ENCODE results near the gene UCKL1.
"Not testable (repeated sequence)": the region's sequence is repeated elsewhere in the genome, so short reads cannot be mapped to it uniquely, and the experiment has no call there.

The UCKL1 gene

DNA sequence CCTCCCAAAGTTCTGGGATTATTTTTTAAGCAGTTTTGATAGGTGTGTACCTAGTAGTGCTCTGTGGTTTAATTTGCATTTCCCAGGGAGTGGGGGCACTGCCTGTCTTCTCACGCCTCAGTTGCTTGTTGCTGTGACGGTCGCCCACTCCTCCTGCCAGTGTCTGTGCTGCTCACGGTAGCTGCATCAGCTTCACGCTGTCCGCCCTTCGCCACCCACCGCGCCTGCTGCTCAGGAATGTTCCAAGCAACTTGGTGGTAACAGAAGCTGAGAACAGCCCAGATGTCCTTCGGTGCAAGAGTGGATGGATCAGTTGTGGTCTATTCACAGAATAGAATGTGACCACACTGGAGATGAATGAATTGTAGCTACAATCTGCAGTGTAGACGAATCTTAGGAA is 38.4 kb downstream of the UCKL1 start:
- DNase-seq: no peak

DNA sequence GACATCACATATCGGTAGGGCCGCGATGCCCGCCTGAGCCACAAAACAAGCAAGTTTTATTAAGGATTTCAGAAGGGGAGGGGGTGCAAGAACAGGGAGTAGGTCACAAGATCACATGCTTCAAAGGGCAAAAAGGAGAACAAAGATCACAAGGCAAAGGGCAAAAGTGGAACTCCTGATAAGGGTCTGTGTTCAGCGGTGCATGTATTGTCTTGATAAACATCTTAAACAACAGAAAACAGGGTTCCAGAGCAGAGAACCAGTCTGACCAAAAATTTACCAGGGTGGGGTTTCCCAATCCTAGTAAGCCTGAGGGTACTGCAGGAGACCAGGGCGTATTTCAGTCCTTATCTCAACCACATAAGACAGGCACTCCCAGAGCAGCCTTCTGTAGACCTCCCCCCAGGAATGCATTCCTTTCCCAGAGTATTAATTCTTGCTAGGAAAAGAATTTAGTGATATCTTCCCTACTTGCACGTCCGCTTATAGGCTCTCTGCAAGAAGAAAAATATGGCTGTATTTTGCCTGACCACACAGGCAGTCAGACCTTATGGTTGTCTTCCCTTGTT is 39.8 kb downstream of the UCKL1 start:
- DNase-seq: not testable (repeated sequence)

DNA sequence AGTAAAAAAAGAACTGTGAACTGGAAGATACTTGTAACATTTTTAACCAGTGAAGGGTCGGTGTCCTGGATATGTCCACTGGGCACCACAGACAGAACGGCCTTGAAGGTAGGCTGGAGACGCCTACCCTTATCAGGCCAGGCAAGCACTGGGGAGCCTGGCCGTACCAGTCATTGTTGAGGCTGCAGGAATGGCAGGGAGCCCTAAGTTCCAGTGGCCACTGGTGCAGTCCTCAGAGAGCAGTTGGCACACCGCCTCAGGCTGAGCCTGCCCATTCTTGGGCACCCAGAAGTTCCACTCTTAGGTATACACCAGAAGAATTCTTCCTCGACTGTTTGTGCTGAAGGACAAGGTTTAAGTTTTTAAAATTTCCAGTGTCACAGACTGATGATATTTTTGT is 40.7 kb downstream of the UCKL1 start:
- DNase-seq: no peak

DNA sequence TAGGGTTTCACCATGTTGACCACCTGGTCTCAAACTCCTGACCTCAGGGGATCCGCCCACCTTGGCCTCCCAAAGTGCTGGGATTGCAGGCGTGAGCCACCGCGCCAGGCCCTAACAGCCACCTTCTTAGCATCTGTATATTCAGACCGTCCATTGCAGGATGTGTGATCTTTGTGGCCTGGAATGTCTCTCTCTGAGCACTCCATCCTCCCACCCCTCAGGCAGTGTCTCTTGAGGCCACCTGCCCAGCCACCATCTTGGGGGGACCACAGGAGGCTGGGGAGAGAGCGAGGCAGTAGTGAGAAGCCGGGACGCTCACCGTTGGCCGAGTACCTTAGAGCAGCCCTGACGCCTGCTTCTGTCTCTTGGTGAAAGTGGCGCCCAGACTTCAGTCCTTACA is 42.4 kb downstream of the UCKL1 start:
- no peak for DNase-seq

DNA sequence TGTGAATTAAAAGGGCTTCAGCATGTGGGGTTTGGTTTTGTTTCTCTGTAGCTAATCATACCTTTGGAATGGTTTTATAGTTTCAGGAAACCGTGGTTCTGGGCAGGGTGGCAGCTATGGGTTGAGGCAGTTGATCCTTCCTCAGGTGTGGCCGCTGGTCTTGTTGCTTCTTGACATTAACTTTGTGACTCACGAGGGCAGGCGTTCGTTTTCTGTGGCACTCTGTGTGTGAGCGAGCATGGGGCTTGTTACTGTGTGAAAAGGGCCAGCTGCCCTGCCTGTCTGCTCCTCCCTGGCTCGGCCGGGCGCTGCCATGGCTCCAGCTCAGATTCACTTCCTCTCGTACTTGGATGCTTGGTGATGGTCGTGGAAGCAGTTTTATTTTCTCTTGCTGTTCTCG is 45.0 kb downstream of the UCKL1 start:
- DNase-seq: no peak

DNA sequence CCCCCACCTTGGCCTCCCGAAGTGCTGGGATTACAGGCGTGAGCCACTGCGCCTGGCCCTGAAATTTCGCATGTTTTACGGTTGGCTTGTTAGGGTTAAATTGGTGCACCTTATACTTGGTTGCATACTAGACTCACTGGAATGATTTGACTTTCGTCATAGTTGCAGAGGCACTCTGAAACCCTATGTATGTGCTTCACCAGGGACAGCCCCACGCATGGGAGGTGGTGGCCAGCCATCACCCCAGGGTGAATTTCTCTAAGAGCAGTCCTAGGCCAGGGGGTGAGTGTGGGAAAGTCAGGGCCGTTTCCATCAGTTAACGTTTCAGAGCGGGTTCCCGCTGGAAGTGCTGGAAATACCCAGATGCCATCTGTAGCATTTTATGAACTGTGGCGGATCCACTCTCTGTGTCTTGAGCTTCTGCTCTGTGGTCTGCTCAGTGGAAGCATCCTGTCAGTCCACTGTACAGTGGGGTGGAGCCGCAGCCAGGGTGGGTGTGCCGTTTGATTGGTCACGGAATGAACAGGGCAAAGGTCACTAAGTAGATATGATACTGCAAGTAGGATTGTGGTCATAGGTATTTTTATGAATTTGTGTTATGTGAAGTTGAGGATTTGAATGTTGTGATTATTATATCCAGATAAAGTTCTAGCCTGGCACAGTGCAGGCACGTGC is 48.1 kb downstream of the UCKL1 start:
- no peak for DNase-seq

DNA sequence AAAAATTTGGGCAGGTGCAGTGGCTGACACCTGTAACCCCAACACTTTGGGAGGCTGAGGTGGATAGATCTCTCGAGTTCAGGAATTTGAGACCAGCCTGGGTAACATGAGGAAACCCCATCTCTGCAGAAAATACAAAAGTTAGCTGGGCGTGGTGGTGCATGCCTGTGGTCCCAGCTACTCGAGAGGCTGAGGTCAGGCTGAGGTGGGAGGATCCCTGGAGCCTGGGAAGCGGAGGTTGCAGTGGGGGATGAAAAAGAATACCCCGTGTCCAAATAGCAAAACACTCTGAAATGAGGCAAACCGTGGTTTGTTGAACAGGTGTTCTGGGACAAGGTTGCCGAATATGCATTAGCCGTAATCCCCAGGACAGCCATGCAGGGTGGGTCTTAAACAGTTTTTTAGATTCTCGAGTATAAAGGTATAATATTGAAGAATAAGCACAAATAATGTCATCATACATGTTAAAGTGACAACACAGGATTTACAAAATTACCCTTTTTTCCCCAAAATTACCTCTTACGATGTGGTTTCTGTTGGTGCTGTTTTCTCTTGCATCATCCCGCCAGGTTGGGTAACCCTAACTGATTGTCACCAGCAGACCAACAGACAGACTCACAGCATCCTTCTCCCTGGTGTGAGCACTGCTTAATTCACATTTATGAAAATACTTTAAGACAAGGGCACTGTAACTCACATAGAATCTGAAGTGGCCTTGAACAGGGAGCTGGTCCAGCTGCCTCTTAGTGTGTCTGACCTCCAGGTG is 52.2 kb downstream of the UCKL1 start:
- no peak for DNase-seq

DNA sequence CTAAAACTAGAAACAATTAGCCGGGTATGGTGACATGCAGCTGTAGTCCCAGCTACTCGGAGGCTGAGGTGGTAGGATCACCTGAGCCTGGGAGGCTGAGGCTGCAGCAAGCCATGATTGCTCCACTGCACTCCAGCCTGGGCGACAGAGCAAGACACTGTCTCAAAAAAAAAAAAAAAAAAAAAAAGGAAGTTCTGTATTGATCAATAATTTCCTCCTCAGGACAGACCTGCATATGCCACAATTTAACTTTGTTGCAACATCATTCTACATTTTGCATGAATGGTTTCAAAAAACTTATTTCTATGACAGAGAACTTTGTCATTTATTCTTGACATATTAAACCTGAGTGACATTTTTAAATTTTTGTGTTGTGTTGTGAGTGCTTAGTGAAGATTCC is 55.8 kb downstream of the UCKL1 start:
- DNase-seq: no peak

DNA sequence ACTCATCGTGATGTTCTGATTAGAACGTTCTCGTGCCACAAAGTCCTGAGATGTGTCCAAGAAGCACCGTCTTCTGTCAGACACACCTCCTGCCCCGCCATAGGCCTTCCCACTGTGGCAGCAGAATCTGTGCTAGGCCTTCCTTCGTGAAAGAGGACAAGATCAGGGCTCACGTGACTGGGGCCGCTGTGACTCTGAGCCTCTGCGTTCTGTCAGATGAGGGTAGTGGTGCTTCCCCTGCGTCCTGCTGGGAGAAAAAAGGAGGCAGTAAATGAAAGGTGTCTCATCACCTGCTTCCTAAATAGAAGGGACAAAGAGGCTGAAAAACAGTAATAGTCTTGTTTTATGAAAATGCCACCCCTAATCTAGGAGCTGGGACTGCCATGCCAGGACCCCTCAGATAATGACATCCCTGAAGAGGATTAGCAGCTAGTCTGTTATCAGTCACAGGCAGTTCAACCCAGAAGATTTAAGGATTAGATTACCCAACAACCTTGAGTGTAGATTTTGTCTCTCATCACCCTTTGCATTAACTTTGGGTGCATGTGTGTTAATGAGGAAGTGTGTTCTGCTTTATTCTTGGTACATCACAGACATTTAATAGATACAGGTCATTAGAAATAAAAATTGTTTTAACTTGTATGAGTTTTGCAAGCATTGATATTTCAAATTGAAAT is 57.2 kb downstream of the UCKL1 start:
- no peak for DNase-seq

DNA sequence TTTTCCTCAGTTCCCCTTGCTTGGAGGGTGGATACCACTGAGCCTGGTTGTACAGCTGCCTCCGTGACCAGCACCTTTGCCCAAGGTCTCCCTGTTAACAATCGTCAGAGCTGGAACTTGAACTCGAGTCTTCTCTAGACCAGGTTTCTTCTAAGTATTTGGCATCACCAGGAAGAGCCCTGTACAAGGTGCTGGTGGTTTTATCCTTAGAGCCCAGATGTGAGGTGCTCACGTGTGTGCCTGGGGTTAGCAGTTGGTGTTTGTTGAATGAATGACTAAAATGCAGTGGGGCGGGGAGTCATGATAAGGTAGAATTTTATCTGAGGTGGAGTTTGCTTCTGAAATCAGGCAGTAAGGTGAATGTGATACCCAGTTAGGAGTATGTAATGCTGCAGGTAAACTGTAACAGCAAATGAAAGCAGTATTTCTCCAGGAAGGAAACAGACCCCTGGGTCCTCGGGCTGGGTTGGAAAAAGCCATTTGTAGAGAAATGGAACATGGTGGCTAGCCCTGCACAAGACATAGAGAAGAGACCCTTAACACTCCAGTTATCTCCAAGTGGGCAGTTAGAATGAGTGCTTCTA is 58.1 kb downstream of the UCKL1 start:
- no peak for DNase-seq

DNA sequence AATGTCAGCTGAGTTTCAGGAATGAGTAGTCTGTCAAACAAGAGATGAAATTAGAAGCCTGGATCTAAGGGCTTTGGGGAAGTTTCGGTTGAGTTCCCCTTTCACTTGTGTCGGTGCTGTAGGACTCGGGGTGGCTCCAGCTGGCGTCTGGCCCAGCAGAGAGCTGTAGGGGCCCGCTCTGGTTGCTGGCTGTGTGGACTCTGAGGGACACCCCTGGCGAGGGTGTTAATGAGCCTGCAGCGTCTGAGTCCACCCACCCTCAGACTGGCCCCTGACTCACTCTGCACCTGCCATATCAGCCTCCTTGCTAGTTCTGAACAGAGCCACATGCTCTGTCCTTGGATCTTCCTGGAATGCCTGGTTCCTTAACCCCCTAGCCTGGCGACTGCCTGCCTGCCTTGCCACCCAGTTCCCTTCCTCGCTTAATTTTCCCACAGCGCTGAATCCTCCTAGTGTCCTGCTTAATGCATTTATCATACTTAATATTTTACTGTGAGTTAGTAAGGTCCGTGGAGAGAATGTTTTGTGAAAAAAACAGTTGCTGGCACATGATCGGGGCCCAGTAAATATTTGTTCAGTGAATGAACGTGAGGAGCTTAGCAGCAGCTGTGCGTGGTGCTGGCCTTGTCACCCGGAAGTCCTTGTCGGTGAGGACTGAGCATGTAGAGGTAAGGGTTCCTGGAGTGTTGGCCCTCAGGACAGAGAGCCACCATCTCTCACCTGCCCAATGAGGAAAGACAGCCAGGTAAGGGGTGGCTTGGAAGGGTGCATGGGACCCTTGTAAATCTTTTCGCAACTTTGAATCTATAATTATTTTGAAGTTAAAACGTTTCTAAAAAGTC is 59.7 kb downstream of the UCKL1 start:
- DNase-seq: peak; percentile 17

DNA sequence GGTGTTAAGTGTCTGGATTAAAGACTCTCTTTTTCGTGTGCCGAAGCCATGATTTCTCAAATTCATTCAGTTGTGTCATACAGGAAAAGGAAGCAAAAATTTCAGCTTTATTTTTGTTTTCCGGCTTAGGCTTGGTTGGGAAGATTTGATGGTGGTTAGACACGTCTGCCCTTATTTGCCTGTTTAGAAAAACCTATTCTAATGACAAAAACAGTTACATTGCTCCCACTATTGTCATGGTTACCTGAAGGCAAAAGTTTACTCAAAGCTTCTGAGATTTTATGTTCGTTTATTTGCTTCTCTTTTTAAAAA is 60.3 kb downstream of the UCKL1 start:
- DNase-seq: peak; percentile 65

DNA sequence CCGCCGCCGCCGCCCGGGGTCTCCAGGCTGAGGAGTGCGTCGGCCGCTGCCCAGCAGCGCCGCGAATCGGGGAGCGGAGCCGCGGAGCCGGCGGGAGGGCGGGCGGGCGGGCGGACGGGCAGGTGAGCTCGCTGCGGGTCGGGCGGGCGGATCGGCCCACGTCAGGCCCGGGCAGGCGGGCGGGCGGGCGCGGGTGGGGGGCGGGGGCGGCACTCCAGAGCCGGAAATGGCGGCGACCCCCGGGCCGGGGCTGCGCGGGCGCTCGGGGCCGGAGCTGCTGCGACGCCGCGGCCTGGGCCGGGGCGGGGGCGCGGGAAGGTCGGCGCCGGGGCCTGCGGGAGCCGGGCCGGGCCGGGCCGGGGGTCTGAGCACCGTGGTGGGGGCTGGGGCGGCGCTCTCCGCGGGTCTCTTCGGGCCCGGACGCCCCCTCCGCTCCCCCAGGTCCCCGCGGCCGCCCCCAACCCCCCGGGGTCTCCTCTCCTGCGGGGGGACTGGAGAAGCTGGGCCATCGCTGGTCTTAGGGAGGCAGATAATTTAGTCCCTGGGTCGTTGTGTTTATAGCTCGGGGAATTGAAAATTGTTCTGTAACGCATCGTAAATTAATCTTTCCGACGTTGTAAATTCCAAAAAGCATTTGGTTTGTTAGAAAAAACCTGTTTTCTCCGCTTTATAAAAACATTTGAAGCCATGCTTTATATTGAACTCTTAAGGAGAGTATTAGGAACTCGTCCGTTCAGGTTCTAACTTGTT is 60.8 kb downstream of the UCKL1 start:
- no peak for DNase-seq

DNA sequence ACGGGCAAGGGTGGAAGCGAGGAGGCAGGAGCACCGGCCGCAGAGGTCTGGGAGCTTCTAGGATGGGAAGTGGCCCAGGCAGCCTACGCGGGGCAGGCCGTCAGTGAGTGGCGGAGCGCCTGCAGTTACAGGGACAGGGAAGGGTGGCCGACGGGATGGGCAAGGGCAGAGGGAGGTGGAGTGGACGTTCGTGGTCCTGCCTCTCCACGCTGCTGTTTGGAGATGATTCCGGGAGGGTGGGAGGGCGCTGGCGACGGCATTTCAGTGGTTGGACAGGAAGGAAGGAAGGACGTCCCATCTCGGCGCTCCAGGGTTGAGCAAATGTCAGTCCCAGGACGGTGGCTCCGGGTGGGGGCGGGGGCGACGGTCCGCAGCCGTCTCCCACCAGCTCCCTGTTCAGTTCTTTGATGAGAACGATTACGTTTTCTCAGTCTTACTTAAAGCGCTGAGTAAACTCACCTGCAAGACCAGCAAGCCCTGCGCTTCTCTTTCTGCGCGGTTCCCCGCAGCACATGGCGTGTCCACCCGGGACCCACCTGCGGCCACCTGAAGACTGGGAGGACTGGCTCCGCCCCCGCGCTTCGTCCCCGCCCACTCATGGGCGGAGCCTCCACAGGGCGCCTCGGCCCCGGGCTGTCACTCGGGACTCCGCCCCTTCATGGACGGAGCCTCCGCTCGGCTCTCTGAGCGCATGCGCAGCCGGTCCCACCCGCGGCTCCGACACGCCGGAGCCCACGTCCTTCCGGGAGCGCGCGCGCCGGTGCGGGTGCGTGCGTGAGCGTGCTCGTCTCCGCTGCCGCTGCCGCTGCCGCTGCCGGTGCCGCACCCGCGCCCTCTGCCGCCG is 61.6 kb downstream of the UCKL1 start, which contains the start of gene DNAJC5:
DNAJC5 (plus strand) TSS at position 769 of the 844 bp plus-strand sequence. CDS start 33,220 bp downstream, outside the sequence.
- DNase-seq: peak; percentile 97

DNA sequence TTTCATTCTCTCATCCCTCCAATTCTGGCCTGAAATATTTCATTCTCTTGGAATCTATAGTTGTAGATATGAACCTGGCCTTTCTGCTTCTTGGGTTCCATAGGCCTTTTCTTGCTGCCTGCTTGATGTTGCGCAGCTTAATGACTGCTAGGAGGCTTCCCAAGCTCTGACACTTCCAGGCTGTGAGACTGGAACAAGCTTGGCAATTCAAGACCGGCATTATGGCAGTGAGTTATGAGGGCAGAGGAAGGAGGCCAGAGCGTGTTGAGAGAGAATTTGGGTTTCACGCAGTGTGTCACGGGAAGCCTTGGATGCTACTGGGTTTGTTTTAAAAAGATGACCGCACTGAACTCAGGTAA is 62.2 kb downstream of the UCKL1 start:
- DNase-seq: no peak

DNA sequence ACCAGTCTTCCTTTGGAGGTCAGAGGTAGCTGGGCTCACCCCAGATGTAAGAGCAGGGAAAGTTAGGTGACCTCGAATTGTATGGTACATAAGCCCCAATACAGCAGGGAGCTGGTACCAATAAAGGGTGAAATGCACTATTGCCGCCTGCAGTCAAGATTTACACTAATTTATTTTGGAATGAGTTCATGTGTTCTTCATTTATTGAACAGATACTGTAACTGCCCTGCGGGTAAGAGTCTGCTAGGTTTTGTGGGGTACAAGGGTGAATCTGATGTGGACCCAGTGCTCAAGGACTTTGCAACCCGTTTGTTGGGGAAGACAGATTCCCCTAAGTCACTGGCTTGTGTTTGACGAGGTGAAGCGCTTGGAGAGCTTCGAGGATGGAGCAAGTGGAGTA is 63.8 kb downstream of the UCKL1 start:
- DNase-seq: no peak

DNA sequence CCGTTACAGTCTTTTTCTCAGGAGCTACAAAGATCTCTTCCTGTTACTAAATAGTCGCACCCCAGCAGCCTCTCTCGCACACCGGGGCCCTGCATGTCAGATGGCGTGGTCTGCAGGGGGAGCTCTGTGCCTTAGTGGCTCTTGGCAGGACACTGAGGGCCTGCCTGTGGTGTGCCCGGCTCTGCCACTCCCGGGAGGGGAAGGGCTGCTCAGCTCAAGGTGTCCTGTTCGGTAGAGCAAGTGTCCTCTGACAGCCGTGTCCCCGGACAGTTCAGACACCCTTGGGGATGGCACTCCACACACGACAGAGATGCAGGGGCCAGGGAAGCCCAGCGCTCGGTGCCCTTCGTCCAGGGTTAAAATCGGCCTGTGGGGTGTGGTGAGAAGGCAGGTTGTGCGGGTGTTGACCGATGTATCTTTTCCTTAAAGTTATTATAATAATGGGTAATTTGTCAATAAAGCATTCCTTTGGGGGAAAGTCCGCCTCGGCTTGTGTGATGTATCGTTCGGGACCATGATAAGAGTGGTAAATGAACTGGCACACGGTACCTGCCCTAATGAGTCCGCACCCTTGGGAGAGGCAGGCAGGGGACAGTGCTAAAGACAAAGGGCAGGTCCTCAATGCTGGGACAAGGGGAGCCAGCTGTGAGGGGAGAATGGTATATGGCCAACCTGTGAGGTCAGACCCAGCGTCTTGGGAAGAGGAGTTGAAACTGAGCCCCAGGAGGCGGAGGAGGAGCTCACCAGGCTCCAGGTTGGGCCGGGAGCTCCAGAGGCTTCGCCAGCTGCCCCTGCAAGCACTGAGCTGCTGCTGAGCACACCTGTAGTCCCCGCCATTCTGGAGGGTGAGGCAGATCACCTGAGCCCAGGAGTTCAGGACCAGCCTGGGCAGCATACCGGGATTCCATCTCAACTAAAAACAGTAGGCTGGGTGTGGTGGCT is 64.9 kb downstream of the UCKL1 start:
- no peak for DNase-seq

DNA sequence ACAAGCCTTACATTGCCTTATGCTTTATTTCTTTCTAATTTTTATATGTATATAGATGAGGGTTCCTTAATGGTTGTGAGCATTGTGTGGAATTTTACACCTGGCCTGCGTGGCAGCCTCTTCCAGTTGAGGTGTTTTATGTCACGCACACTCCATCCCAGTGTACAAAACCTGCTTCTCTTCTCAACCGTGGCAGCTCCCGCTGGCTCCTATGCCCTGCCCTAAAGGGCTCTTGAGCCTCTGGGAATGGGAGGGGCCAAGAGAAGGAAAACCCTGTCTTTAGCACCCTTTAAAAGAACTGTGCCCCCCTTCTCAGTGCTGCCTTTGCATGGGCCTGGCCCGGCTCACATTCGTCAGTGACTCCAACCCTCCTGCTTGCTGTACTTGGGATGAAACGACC is 65.6 kb downstream of the UCKL1 start:
- no peak for DNase-seq

DNA sequence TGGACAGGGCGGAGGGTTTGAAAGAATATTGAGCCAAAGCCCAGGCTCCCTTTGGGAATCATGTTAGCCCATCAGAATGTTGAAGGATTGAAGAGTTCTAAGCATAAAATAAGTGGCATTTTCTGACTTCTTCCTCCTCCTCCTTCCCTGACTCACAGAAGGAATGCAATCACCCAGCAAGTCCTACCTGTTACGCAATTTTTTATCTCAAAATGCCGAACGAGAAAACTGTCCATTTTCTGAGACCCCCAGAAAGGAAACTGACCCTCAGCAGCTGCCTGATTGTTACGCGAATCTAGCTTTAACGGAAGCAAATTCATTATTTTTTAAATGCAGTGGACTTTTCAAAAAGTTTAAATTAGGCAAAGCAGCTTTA is 66.0 kb downstream of the UCKL1 start:
- no peak for DNase-seq

All from CD4-positive, alpha-beta T cell treated with Interleukin-17A for 1 hour (primary cell).